NT2/D1 (cell line): ENCODE results near the gene GALNT16.

ENCODE experiments used
- YY1 ChIP-seq: IDR thresholded peaks from 2 replicates; pipeline ENCODE4 v1.6.1; 2011; ENCODE audit not compliant: insufficient read length, insufficient read depth
- ZNF274 ChIP-seq: IDR thresholded peaks from 2 replicates; pipeline ENCODE4 v1.6.1; 2011; ENCODE audit warnings: mild to moderate bottlenecking, low read depth, low read length

DNA sequence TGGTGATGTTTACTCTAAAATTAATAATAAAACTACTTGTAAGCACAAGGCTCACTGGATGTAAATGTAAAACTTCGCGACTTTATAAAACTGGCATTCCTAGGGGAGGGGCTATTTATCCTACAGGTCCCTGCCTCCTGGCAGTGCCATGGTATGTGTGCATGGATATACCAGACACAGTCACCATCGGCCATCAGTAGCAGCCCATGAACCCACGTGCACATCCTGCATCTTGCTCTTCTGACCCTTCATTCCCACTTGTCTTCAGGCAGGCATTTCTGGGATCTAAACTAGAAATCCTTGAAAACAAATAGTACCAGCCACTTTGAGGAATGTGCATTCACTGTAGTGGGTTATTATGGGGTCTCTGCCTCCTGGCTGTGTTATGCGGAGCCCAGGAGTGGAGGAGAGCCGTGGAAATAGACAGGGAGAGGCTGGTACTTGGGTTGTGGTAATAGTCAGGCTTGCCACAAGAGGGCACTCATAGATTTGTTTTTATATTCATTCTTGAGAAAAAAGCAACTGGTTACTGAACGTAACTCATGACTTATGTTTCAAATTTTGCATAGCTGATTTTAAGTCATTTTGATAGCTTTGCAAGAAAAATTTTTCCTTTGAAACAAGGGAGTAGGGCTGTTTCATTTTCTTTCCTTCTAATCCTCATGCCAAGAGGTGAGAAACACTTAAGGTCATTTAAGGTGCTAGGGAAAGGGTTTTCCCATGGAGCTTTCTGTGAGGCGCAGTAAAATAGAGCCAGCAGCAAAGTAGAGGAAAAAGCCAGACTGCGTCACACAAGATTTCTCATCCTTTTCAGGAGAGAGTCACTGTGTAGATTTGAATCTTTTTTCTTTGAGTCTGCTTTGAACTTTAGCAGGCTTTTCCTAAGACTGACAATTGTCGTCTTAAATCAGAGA lies 17.4 kb upstream of the GALNT16 start:
- TF ChIP-seq ZNF274 (no peak), YY1 (no peak)
